ENCODE results near the gene VPS13D. TPM values are rescaled to one million over a fixed set of nuclear protein-coding genes. Genes with fewer than 3 reads are reported as not detected.

VPS13D gene
- total RNA-seq, 4 donors from 2014 or later = 60.9 to 91.6 (median 71.6) TPM

- DNase-seq = no peak
- Histone ChIP-seq H3K36me3 (no peaks in the 10 kb centered on the region), H3K4me3 (no peak overlapping the region), H3K27ac (peak overlapping the region in 3 of 4 donors; percentile 32 to 63 (median 46)), H3K9me3 (no peaks in the 10 kb centered on the region), H3K27me3 (no peaks in the 10 kb centered on the region), H3K4me1 (peaks cover 13 to 28% of the 10 kb centered on the region in 2 donors)
- intact Hi-C loops (cut with DNase I; ENCODE audit: low total_unique reads) = no loop called here
- no peak for ATAC-seq
- in situ Hi-C loops (cut with MboI; ENCODE audit: low sequenced_read_pairs in 4 of 4) = no loop called here
- TF ChIP-seq POLR2A (IDR thresholded peaks at IDR 0.05) (no peak), CTCF (IDR thresholded peaks at IDR 0.05 in 4 of 5, conservative IDR thresholded peaks at IDR 0.05 in 1 of 5) (no peak)
Observed at GRCh38 chr1:12424793-12425192, 195.0 kb downstream of the VPS13D start.

GRCh38 chr1:12426030-12426429 is 196.2 kb downstream of the VPS13D start:
- in situ Hi-C loops (cut with MboI; ENCODE audit: low sequenced_read_pairs in 4 of 4) = no loop called here
- Histone ChIP-seq H3K9me3 (no peaks in the 10 kb centered on the region), H3K4me1 (peaks cover 13 to 28% of the 10 kb centered on the region in 2 donors), H3K27ac (no peak overlapping the region), H3K36me3 (no peaks in the 10 kb centered on the region), H3K27me3 (no peaks in the 10 kb centered on the region), H3K4me3 (no peak overlapping the region)
- ATAC-seq (no peak), DNase-seq (no peak)
- intact Hi-C loops (cut with DNase I; ENCODE audit: low total_unique reads) = no loop called here
- TF ChIP-seq POLR2A (IDR thresholded peaks at IDR 0.05) = no peak
- TF ChIP-seq CTCF (IDR thresholded peaks at IDR 0.05 in 4 of 5, conservative IDR thresholded peaks at IDR 0.05 in 1 of 5) = no peak

GRCh38 chr1:12428334-12428733 is 198.5 kb downstream of the VPS13D start:
- Histone ChIP-seq H3K9me3 (no peaks in the 10 kb centered on the region), H3K36me3 (no peaks in the 10 kb centered on the region), H3K4me1 (peaks cover 17 to 27% of the 10 kb centered on the region in 2 donors), H3K27ac (no peak overlapping the region), H3K27me3 (no peaks in the 10 kb centered on the region), H3K4me3 (no peak overlapping the region)
- no peak for DNase-seq
- TF ChIP-seq CTCF (IDR thresholded peaks at IDR 0.05 in 4 of 5, conservative IDR thresholded peaks at IDR 0.05 in 1 of 5) = no peak
- TF ChIP-seq POLR2A (IDR thresholded peaks at IDR 0.05) = no peak
- intact Hi-C loops (cut with DNase I; ENCODE audit: low total_unique reads) = no loop called here
- in situ Hi-C loops (cut with MboI; ENCODE audit: low sequenced_read_pairs in 4 of 4) = no loop called here
- ATAC-seq = no peak

GRCh38 chr1:12430525-12430924 is 200.7 kb downstream of the VPS13D start:
- Histone ChIP-seq H3K36me3 (no peaks in the 10 kb centered on the region), H3K4me3 (no peak overlapping the region), H3K27me3 (no peaks in the 10 kb centered on the region), H3K27ac (no peak overlapping the region), H3K4me1 (peaks cover 26 to 31% of the 10 kb centered on the region in 2 donors), H3K9me3 (no peaks in the 10 kb centered on the region)
- intact Hi-C loops (cut with DNase I; ENCODE audit: low total_unique reads) = no loop called here
- no peak for TF ChIP-seq CTCF (IDR thresholded peaks at IDR 0.05 in 4 of 5, conservative IDR thresholded peaks at IDR 0.05 in 1 of 5)
- TF ChIP-seq POLR2A (IDR thresholded peaks at IDR 0.05) = no peak
- ATAC-seq (no peak), DNase-seq (no peak)
- in situ Hi-C loops (cut with MboI; ENCODE audit: low sequenced_read_pairs in 4 of 4) = no loop called here

- ATAC-seq (no peak), DNase-seq (no peak)
- Histone ChIP-seq H3K4me3 (no peak overlapping the region), H3K9me3 (no peaks in the 10 kb centered on the region), H3K27ac (peak overlapping the region; percentile 69 to 86 (median 76)), H3K27me3 (no peaks in the 10 kb centered on the region), H3K36me3 (no peaks in the 10 kb centered on the region), H3K4me1 (peaks cover 35 to 53% of the 10 kb centered on the region in 2 donors)
- in situ Hi-C loops (cut with MboI; ENCODE audit: low sequenced_read_pairs in 4 of 4) = no loop called here
- TF ChIP-seq CTCF (IDR thresholded peaks at IDR 0.05 in 4 of 5, conservative IDR thresholded peaks at IDR 0.05 in 1 of 5) (no peak), POLR2A (IDR thresholded peaks at IDR 0.05) (no peak)
- intact Hi-C loops (cut with DNase I; ENCODE audit: low total_unique reads) = no loop called here
Observed at GRCh38 chr1:12432897-12433296, 203.1 kb downstream of the VPS13D start.
